OCI-LY1 (cell line): ENCODE results near the gene TUBA4A.
A peak's percentile ranks its signal among the peaks of the same experiment; 100 is the strongest.

Source experiments
- H2AFZ ChIP-seq: fragments of 200-600 bp; sonication (generic), shearing (Covaris generic); 2 replicates; pipeline ENCODE4 v1.6.0; 2014; ENCODE audit warnings: antibody characterized with exemption, mild to moderate bottlenecking, low read length
- H3F3A ChIP-seq: fragments of 200-600 bp; sonication (generic), shearing (Covaris generic); 2 replicates; pipeline ENCODE4 v1.6.0; 2014; ENCODE audit warnings: mild to moderate bottlenecking, antibody characterized with exemption, low read length, moderate library complexity; ENCODE audit not compliant: insufficient read depth
- H3K27ac ChIP-seq: fragments of 200-600 bp; sonication (generic); 2 replicates; pipeline ENCODE4 v1.5.1; 2014; ENCODE audit warnings: low read length, mixed run types, mild to moderate bottlenecking, low read depth; ENCODE audit not compliant: poor library complexity, severe bottlenecking
- H3K27me3 ChIP-seq: fragments of 200-600 bp; sonication (generic); 2 replicates; pipeline ENCODE4 v1.6.0; 2014; ENCODE audit warnings: antibody characterized with exemption, mild to moderate bottlenecking, low read length, moderate library complexity; ENCODE audit not compliant: insufficient read depth
- H3K36me3 ChIP-seq: fragments of 200-600 bp; sonication (generic); 2 replicates; pipeline ENCODE4 v1.6.1; 2014; ENCODE audit warnings: mild to moderate bottlenecking, antibody characterized with exemption, low read length, moderate library complexity, mixed read lengths; ENCODE audit not compliant: insufficient read depth
- H3K4me1 ChIP-seq: fragments of 200-600 bp; sonication (generic); 2 replicates; pipeline ENCODE4 v1.5.1; 2014; ENCODE audit warnings: mild to moderate bottlenecking, low read length, moderate library complexity; ENCODE audit not compliant: insufficient read depth, severe bottlenecking
- H3K4me2 ChIP-seq: fragments of 200-600 bp; sonication (generic), shearing (Covaris generic); 2 replicates; pipeline ENCODE4 v1.6.1; 2014; ENCODE audit warnings: low read length
- H3K4me3 ChIP-seq: fragments of 200-600 bp; sonication (generic); 2 replicates; pipeline ENCODE4 v1.5.1; 2014; ENCODE audit warnings: low read length, low read depth, mild to moderate bottlenecking, mixed read lengths; ENCODE audit not compliant: poor library complexity, severe bottlenecking
- H3K79me2 ChIP-seq: fragments of 200-600 bp; shearing (Covaris generic); 2 replicates; pipeline ENCODE4 v1.6.1; 2016; ENCODE audit warnings: mixed run types, low read length, mixed read lengths; ENCODE audit not compliant: insufficient read depth
- H3K9ac ChIP-seq: fragments of 200-600 bp; sonication (generic), shearing (Covaris generic); 2 replicates; pipeline ENCODE4 v1.6.1; 2014; ENCODE audit warnings: mild to moderate bottlenecking, low read length, mixed read lengths
- H3K9me2 ChIP-seq: fragments of 200-600 bp; sonication (generic), shearing (Covaris generic); 2 replicates; pipeline ENCODE4 v1.6.1; 2014; ENCODE audit warnings: low read depth, mild to moderate bottlenecking, low read length, mixed read lengths
- H3K9me3 ChIP-seq: fragments of 200-600 bp; shearing (Covaris generic); 2 replicates; pipeline ENCODE4 v1.6.1; 2014; ENCODE audit warnings: low read length, mixed read lengths
- H4K20me1 ChIP-seq: fragments of 200-600 bp; sonication (generic), shearing (Covaris generic); 2 replicates; pipeline ENCODE4 v1.6.0; 2016; ENCODE audit warnings: mild to moderate bottlenecking, low read length; ENCODE audit not compliant: insufficient read depth
- EZH2 ChIP-seq: fragments of 200-600 bp; sonication (generic), shearing (Covaris generic); IDR thresholded peaks from 2 replicates; pipeline ENCODE4 v1.8.0; 2017; ENCODE audit warnings: borderline replicate concordance, mixed run types, mild to moderate bottlenecking, antibody characterized with exemption, low read length, moderate library complexity, mixed read lengths
- TF ChIP-seq, protein P1 (sequence below): fragments of 200-600 bp; sonication (generic), shearing (Covaris generic); IDR thresholded peaks from 2 replicates; pipeline ENCODE4 v1.5.1; 2017; ENCODE audit warnings: mild to moderate bottlenecking, antibody characterized with exemption, low read length, moderate library complexity, mixed read lengths

The TUBA4A gene

DNA sequence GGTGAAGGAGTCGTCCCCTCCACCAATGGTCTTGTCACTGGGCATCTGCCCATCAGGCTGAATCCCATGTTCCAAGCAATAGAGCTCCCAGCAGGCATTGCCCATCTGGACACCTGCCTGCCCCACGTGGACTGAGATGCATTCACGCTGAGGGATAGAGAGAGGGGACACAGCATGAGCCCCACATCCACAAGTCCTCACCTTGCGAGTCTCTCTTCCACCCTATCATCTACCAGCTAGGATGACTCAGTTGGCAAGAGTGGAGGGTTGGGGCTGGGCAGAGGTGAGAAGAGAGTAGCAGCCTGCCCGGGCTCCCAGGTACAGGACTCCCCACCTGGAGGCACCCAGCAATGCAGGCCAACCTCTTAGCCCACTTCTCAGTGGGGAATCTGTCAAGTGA is 1.6 kb downstream of the TUBA4A start:
- H3K4me2 ChIP-seq = peak overlapping the region; percentile 79
- peaks cover 48% of the 10 kb centered on the region for H3K36me3 ChIP-seq
- peaks cover 70% of the 10 kb centered on the region for H3K4me1 ChIP-seq
- peak overlapping the region; percentile 98 for H3K27ac ChIP-seq
- H3K4me3 ChIP-seq = peak overlapping the region; percentile 83
- H3K27me3 ChIP-seq = no peaks in the 10 kb centered on the region
- TF ChIP-seq, protein P1, sequence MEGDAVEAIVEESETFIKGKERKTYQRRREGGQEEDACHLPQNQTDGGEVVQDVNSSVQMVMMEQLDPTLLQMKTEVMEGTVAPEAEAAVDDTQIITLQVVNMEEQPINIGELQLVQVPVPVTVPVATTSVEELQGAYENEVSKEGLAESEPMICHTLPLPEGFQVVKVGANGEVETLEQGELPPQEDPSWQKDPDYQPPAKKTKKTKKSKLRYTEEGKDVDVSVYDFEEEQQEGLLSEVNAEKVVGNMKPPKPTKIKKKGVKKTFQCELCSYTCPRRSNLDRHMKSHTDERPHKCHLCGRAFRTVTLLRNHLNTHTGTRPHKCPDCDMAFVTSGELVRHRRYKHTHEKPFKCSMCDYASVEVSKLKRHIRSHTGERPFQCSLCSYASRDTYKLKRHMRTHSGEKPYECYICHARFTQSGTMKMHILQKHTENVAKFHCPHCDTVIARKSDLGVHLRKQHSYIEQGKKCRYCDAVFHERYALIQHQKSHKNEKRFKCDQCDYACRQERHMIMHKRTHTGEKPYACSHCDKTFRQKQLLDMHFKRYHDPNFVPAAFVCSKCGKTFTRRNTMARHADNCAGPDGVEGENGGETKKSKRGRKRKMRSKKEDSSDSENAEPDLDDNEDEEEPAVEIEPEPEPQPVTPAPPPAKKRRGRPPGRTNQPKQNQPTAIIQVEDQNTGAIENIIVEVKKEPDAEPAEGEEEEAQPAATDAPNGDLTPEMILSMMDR = no peak
- no peak for TF ChIP-seq EZH2
- H2AFZ ChIP-seq = no peak overlapping the region
- H3K9me3 ChIP-seq = no peaks in the 10 kb centered on the region
- H3K79me2 ChIP-seq = no peaks in the 10 kb centered on the region
- H3K9me2 ChIP-seq = no peaks in the 10 kb centered on the region
- no peaks in the 10 kb centered on the region for H4K20me1 ChIP-seq
- H3F3A ChIP-seq = 0 out of 2 replicates have a peak, but pooled peaks cover 5% of the 10 kb centered on the region
- H3K9ac ChIP-seq = peak overlapping the region; percentile 89

DNA sequence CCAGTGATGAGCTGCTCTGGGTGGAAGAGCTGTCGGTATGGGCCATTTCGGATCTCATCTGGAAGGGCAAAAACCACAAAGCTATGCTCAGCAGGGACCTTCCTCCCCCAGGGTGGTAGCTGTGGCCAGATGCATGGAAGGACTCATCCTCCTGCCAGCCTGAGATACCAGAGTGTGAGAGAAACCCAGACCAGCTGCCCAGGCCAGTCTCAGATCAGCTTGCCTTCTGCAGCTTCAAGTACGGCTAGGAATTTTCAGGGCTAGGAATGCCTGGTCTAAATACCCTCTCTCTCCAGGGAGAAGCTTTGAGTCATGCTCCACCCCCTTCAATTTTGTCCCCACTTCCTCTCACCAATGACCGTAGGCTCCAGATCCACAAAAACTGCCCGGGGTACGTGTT is 2.1 kb downstream of the TUBA4A start:
- Histone ChIP-seq H3K4me2 (peak overlapping the region; percentile 79), H3K4me1 (peaks cover 74% of the 10 kb centered on the region), H3K36me3 (peaks cover 48% of the 10 kb centered on the region), H4K20me1 (no peaks in the 10 kb centered on the region), H3F3A (0 out of 2 replicates have a peak, but pooled peaks cover 5% of the 10 kb centered on the region), H3K79me2 (no peaks in the 10 kb centered on the region), H3K9me2 (no peaks in the 10 kb centered on the region), H2AFZ (no peak overlapping the region), H3K27me3 (no peaks in the 10 kb centered on the region), H3K27ac (peak overlapping the region; percentile 98), H3K9ac (peak overlapping the region; percentile 89; the same call in 1 of the 2 replicates), H3K9me3 (no peaks in the 10 kb centered on the region), H3K4me3 (peak overlapping the region; percentile 83)
- no peak for TF ChIP-seq EZH2
- TF ChIP-seq, protein P1 = no peak

- Histone ChIP-seq H3K9ac (peak overlapping the region; percentile 68), H3F3A (0 out of 2 replicates have a peak, but pooled peaks cover 2% of the 10 kb centered on the region), H3K79me2 (no peaks in the 10 kb centered on the region), H3K9me2 (no peaks in the 10 kb centered on the region), H3K4me2 (peak overlapping the region; percentile 73), H4K20me1 (no peaks in the 10 kb centered on the region), H2AFZ (no peak overlapping the region), H3K27me3 (no peaks in the 10 kb centered on the region), H3K36me3 (peaks cover 48% of the 10 kb centered on the region), H3K4me3 (peak overlapping the region; percentile 51), H3K9me3 (no peaks in the 10 kb centered on the region), H3K27ac (peak overlapping the region; percentile 98), H3K4me1 (peaks cover 83% of the 10 kb centered on the region)
- TF ChIP-seq EZH2 = no peak
- TF ChIP-seq, protein P1 = no peak
These were observed 3.5 kb downstream of the TUBA4A start for GRCh38 chr2:219250049-219250781.
